Activated naive CD4-positive, alpha-beta T cell treated with Interleukin-2 at 50 U/mL for 16 hours (primary cell): ENCODE measurements around the gene CBL.
"Not testable (repeated sequence)": the region's sequence is repeated elsewhere in the genome, so short reads cannot be mapped to it uniquely, and the experiment has no call there.

Experiments
- DNase-seq: peaks from one replicate; pipeline ENCODE4 v3.0.0-alpha.2; 2020

The CBL gene

DNA sequence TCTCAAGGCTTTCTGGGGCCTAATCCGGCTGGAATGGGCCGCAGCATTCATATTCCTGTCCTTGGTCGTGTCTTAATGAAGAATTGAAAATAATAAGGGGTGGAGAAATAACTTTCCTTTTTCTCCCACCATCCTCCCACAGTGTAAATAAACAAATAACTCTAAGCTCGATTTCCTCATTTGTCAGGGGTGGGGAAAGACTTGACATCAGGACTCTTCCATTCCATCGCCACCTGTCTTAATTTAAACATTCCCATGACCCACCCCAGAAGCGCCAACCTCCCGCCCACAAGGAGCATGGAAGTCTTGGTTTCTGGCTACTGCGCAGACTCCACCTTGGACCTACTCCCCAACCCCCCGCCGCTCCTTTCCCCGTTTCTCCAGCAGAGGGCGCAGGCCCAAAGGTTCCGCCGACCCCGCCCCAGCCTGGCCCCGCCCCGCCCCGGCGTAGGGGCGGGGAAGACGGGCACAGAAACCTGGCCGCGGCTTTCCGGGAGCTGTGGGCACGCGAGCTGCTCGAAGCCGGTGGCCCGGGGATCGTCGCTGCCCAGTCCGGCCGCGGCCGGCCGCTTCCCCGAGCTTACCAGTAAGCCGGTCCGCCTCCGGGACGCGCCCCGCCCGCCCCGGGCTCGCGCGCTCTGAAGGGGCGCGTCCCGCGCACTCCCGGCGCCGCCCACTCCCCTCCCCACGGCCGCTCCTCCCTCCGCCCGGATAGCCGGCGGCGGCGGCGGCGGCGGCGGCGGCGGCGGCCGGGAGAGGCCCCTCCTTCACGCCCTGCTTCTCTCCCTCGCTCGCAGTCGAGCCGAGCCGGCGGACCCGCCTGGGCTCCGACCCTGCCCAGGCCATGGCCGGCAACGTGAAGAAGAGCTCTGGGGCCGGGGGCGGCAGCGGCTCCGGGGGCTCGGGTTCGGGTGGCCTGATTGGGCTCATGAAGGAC lies at the start of gene CBL:
CBL (plus strand) TSS at position 766 of the 937 bp plus-strand sequence; CDS start at position 845, 79 bp downstream.
- peak; percentile 97 for DNase-seq

DNA sequence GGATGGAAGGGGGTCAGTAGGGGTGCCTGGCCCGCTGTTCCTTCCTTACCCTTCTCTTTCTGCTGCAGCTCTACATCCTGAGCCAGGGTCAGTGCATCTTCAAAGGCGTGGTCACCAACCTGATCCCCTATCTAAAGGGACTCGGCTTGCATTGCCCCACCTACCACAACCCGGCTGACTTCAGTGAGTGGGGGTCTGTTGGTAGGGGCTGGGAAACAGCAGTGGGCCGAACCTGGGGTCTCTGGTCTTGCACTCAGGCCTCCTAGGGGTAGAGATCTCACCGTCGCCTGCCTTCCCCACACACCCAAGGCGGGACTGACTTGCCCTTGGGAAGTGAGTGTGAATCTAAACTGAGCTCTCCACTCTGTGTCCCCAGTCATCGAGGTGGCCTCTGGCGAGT lies 49.6 kb upstream of the CBL start:
- DNase-seq, result no peak

DNA sequence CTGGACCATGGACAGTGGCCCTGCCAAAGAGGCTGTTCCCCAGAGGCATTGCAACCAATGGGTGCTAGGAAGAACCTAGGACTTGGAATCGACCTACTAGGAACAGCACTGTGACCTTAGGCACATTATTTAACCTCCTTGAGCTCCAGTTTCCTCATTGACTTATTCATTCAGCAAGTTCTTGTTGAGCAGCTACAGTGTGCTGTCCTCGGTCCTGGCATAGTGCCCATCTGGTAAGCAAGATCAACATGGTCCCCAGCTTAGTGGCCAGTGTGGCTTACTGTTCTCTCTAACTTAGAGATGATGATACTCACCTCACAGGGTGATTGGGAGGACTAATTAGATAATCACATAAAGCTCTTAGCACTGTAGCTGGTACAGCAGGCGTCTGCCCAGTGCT lies 49.1 kb upstream of the CBL start:
- no peak for DNase-seq

DNA sequence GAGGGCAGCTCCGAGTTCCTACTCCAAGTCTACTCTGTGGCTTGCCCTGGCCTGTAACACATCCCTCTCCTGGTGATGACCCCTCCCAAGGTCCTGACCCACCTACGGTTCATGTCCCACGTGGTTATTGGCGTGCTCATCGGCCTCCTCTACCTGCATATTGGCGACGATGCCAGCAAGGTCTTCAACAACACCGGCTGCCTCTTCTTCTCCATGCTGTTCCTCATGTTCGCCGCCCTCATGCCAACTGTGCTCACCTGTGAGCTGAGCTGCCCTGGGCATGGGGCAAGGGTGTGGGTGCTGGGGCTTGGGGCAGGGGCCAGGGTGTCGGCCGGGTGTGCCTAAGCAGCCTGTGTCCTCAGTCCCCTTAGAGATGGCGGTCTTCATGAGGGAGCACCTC lies 47.7 kb upstream of the CBL start:
- DNase-seq, result no peak

DNA sequence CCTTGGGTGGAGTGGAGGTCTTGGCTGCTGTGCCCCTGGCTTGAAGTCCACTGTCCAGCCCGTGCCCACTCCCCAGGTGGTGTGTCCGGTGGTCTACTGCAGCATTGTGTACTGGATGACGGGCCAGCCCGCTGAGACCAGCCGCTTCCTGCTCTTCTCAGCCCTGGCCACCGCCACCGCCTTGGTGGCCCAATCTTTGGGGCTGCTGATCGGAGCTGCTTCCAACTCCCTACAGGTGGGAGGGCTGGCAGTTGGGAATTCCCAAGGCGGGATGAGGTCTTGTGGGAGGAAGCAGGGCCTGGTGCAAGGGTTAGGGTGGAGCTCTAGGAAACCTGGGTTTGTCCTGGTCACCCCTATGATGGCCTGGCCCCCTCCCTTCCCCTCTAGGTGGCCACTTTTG lies 46.0 kb upstream of the CBL start:
- DNase-seq, result no peak

DNA sequence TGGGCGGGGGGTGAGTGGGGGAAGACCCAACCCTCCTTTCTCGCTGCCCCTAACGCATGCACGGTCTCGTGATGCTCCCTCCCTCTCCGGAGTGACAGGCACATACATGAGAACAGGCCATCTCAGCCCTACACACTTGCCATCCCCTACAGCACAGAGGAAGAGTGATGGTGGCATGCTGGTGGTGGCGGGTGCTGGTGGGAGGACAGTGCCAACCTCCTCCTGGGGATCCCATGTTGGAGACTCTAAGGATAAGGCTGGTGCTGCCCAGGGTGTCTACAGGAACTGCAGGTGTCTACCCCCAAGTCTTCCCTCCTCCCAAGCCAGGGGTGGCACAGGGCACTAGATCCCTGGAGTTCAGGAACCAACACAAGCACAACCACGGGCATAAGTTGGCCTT lies 44.3 kb upstream of the CBL start:
- DNase-seq, result no peak

DNA sequence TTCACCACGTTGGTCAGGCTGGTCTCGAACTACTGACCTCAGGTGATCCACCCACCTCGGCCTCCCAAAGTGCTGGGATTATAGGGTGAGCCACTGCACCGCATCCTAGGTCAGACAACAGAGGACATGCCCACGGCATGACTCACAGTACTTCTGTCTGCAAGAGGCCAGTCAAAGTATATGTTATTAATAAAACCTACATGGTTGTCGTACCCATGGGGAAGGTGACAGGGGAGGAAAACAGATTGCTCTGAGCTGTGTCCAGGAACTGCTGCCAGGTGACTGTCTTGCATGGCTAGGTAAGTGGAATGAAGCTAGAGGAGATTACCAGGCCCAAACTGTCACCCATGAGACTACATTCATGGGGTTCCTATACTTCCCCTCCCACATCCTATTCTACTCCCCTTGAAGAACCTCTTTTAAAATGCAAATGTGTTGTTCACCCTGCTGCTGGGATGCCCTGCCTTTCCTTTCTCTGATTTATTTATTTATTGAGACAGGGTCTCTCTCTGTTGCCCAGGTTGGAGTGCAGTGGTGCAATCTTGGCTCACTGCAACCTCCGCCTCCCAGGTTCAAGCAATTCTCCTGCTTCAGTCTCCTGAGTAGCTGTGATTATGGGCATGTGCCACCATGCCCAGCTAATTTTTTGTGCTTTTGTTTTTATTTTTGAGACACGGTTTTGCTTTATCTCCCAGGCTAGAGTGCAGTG lies 39.6 kb upstream of the CBL start:
- no peak for DNase-seq

DNA sequence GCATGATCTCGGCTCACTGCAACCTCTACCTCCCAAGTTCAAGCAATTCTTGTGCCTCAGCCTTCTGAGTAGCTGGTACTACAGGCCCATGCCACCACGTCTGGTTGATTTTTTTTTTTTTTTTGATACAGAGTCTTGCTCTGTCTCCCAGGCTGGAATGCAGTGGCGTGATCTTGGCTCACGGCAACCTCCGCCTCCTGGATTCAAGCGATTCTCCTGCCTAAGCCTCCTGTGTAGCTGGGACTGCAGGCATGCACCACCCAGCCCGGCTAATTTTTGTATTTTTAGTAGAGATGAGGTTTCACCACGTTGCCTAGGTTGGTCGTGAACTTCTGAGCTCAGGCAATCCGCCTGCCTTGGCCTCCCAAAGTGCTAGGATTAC lies 39.1 kb upstream of the CBL start:
- DNase-seq, result not testable (repeated sequence)

DNA sequence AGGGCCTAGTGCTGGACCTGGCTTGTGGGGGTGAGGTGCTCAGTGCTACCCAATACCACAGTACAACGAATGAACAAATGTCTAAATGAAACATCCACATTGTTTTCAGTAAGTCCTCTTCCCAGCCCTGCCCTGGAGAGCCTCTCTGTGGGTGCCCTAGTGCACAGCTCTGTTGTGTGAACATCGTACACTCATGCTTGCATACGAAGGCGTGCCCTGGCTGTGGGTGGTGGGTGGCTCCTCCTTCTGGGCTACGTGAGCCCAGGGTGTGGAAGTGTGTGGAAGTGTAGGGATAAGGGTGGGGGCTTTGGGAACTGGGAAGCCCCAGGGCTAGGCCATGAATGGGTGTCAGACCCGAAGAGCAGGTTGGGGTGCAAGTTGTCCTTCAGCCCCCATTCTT lies 38.2 kb upstream of the CBL start:
- no peak for DNase-seq

DNA sequence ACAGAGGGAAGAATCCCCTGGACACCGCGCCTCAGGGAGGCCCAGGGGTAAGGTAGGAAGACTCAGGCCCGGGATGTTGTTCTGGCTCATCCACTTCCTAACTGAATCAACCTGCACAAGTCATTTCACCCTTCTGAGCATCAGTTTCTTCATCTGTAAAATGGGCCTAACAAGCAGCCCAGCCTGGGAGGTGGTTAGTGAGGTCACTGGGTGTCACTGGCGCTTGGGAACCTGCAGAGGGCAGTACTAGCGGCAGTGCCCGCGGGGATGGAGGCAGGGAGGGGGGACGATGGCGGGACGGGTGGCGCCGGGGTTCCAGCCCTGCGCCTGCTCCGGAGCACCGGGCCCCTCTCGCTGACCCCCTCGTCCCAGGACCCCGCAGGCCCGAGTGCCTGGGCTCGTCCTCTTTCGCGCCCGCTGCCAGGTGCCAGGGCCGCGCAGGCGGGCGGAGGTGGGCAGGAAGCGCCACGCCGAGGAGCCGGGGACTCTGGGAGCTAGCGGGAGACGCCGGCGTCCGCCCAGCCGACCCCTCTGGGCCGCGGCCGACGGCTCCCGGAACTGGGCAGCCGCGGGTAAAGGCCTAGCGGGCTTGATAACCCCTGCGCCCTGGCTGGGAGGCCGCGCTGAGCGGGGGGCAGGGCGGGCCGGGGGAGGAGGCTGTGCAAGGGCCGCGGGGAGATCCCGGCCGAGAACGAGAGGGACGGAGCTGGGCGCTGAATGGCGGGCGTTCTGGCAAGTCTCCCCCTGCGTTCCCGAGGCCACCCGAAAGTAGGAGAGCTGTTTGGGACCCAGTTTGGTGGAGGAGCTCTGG lies 37.5 kb upstream of the CBL start, which contains the start of gene NLRX1:
NLRX1 (plus strand) TSS at position 255 of the 811 bp plus-strand sequence. CDS start 2,679 bp downstream, outside the sequence.
- DNase-seq, result peak; percentile 86

DNA sequence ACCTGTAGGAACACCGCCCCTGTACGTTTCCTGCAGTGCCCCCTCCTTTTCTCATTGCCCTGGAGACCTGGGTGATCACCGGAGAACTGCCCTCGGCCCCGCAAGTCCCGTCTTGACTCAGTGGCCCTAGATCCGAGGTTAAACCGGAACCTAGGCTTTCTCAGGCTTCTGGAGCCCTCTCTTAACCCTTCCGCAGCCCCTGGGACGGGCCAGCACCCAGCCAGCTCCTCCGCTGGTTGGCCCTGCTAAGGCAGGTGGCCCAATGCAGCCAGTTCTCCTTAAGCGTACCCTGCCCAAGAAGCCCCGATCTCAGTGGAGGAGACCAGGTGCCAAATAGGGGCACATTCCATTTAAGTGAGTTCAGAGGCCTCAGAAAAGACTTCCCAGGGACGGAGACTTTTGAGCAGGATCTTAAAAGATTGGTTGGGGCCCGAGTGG lies 36.8 kb upstream of the CBL start:
- DNase-seq, result peak; percentile 35

DNA sequence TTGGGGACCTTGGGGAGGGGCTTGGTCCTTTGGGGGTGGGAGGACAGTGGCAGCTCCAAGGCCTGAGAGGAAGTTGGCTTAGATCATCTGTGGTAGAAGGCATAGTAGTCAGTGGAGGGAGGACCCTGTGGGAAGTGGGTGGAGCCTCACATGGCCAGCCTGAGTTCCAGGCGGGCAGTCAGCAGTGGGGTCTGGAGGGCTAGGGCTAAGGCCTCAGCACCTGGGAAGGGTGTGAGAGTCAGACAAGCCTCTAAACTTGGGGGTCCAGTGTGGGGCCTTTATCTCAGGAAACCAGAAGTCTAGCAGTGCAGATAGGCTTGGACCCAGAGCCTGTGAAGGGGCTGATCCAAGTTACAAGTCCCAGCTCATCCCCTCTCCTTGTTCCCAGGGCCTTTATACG lies 33.6 kb upstream of the CBL start:
- no peak for DNase-seq

DNA sequence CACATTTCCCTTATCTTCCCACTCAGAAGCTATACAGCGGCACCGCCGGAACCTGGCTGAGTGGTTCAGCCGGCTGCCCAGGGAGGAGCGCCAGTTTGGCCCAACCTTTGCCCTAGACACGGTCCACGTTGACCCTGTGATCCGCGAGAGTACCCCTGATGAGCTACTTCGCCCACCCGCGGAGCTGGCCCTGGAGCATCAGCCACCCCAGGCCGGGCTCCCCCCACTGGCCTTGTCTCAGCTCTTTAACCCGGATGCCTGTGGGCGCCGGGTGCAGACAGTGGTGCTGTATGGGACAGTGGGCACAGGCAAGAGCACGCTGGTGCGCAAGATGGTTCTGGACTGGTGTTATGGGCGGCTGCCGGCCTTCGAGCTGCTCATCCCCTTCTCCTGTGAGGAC lies 32.7 kb upstream of the CBL start:
- no peak for DNase-seq

DNA sequence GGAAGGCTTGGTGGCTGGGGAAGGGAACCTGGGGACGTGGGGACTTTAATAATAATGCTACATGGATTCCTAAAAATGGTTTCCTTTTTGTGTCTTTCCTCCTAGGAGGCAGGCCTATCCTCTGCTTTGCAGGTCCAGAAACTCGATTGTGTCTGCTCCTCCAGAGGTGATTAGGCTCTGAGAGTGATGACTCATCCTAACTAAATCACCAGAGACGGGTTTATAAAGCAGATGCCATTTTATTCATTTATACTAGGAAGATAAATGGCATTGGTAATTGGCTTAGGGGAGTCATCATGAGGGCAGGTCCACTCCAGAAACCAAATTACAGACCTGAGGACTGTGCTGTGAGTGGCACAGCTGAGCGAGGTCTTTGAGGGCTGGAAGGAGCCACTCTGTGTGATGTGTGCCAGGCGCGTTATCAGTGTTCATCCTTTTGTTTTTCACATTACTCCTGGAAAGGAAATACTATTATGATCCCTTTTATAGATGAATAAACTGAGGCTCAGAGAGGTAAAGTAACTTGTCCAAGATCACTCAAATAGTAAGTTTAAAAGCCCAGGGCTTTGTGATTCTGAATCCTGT lies 30.6 kb upstream of the CBL start:
- DNase-seq, result no peak

DNA sequence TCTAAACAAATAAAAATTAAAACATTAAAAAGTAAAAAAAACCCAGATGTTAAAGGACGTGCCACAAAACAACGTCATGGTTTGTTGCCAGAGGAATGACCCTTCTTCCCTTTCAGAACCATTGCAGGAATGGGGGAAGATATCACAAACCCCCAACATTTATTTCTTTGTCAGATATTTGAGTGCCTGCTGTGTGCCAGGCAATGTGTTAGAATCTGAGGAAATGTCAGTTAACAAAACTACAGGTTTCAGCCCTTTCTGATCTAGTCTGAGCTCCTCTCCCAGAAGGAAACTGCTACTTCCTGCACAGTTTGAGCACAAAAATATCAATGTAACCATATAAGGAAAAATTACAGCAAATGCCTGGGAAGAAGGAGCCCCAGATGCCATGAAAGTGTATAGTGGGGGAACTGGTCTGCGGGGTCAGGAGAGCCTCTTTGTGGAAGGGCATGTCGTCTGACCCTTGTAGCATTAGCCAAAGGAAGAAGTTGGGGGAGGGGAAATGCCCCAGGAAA lies 27.9 kb upstream of the CBL start:
- DNase-seq, result no peak

DNA sequence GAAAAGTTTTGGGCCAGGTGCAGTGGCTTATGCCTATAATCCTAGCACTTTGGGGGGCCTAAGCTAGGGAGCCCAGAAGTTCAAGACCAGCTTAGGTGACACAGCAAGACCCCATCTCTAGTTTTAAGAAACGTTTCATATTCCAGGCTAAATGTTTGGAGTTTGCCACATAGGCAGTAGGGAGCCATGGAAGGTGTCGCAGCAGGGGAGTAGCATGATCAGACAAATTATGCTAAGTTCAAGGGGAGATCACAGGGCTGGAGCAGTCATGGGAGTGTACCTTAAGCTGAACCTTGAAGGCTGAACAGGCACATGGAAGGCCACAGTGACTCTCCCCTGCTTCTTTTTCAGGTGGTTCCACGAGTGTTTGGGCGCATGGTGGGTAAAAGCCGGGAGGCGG lies 26.8 kb upstream of the CBL start:
- DNase-seq, result no peak

DNA sequence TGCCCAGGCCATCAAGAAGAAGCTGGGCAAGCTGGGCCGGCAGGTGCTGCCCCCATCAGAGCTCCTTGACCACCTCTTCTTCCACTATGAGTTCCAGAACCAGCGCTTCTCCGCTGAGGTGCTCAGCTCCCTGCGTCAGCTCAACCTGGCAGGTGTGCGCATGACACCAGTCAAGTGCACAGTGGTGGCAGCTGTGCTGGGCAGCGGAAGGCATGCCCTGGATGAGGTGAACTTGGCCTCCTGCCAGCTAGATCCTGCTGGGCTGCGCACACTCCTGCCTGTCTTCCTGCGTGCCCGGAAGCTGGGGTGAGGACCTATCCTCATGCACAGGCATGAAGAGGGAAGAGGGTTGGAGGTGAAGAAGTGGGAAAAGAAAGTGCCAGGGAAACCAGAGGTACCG lies 26.2 kb upstream of the CBL start:
- DNase-seq, result no peak

DNA sequence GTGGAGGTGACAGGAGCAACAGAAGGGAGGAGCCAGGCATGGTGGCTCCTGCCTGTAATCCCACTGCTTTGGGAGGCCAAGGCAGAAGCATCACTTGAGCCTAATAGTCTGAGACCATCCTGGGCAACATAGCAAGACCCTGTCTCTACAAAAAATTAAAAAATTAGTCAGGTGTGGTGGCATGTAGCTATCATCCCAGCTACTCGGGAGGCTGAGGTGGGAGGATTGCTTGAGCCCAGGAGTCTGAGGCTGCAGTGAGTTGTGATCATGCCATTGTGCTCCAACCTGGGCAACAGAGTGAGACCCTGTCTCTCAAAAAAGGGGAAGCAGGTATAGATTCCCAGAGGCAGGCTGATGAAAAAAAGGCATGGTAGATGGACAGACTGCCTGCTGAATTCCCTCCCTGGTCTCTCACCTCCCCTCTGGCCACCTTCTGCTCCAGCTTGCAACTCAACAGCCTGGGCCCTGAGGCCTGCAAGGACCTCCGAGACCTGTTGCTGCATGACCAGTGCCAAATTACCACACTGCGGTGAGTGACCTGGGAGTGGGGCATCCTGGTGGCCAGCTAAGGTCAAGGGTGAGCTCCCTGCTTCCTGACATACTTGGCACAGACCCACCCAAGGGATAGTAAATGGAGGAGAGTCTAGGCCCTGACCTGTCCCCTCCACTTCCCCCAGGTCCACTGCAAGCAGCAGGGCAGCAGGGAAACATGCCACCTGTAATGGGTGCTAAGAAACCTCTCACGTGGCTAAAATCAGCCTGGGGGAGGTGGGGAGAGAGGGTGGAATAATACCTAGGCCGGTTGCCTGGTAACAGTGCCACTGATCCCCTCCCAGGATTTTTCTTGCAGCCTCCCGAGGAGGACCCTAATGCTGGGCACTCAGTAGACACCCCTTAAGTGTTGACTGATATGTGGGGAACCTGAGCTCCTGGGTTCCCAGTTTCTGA lies 25.1 kb upstream of the CBL start:
- no peak for DNase-seq

DNA sequence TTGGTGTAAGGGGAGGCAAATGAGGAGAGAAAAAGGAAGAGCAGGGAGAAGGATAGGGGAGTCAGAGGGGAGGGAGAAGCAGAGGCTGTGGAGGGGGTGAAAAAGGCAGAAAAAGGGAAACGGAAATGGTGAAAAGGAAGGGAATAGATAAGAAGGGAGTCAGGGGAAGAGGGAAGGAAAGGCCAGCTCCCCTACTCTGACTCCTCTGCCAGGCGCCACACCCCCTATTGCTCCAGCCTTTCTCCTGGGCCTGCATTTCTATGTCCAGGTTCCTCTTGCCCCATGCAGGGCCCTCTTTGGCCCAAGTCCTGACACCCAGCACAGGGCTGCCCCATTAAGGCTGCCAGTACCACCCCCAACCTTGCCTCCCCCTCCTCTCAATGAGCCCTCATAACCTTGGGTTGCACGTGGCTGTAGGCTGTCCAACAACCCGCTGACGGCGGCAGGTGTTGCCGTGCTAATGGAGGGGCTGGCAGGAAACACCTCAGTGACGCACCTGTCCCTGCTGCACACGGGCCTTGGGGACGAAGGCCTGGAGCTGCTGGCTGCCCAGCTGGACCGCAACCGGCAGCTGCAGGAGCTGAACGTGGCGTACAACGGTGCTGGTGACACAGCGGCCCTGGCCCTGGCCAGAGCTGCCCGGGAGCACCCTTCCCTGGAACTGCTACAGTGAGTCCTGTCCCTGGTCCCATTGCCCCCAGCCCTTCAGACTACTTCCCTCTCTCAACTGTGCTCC lies 24.3 kb upstream of the CBL start:
- no peak for DNase-seq

DNA sequence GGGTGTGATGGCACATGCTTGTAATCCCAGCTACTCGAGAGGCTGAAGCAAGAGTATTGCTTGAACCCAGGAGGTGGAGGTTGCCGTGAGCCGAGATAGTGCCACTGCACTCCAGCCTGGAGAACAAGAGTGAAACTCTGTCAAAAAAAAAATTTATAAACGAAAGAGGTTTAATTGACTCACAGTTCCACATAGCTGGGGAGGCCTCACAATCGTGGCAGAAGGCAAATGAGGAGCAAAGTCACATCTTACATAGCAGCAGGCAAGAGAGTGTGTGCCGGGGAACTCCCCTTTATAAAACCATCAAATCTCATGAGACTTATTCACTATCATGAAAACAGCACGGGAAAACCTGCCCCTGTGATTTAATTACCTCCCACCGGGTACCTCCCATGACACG lies 21.7 kb upstream of the CBL start:
- DNase-seq, result not testable (repeated sequence)
